Keratinocyte (primary cell): Measurements from ENCODE around the gene NIBAN1. TPM values are rescaled to one million over a fixed set of nuclear protein-coding genes. Genes with fewer than 3 reads are reported as not detected.
A peak's percentile ranks its signal among the peaks of the same experiment; 100 is the strongest.

Experiments used
- DNase-seq: peaks from one replicate; pipeline ENCODE4 v3.0.0-alpha.2; 2011; ENCODE audit warnings: low read depth, missing footprints, low spot score
- FAIRE-seq: peaks from 2 replicates; lab custom pipeline; 2011; peaks lifted over from hg19 to GRCh38; lab: Jason Lieb, UNC
- H2AFZ ChIP-seq: 2 replicates; pipeline ENCODE4 v1.6.0; 2012; ENCODE audit warnings: low read length, control low read depth, inconsistent platforms; ENCODE audit not compliant: control insufficient read depth
- H3K27ac ChIP-seq: 2 replicates; pipeline ENCODE4 v1.5.1; 2011; ENCODE audit warnings: low read length; ENCODE audit not compliant: control insufficient read depth, insufficient read depth
- H3K27me3 ChIP-seq: 3 replicates; pipeline ENCODE4 v1.6.0; 2011; ENCODE audit warnings: low read length; ENCODE audit not compliant: control insufficient read depth, insufficient read depth; ENCODE audit errors: extremely low read depth
- H3K36me3 ChIP-seq, 2 experiments: 2 replicates in 1 of 2; 3 replicates in 1 of 2; pipeline ENCODE4 v1.5.1; 2011; ENCODE audit warnings: low read length in 2 of 2, mild to moderate bottlenecking in 1 of 2; ENCODE audit not compliant: control insufficient read depth in 2 of 2, insufficient read depth in 2 of 2; ENCODE audit errors: extremely low read depth in 1 of 2
- H3K4me1 ChIP-seq: 3 replicates; pipeline ENCODE4 v1.5.1; 2011; ENCODE audit warnings: low read length; ENCODE audit not compliant: control insufficient read depth, insufficient read depth; ENCODE audit errors: extremely low read depth
- H3K4me2 ChIP-seq: 3 replicates; pipeline ENCODE4 v1.6.0; 2011; ENCODE audit warnings: low read depth, low read length; ENCODE audit not compliant: control insufficient read depth, insufficient read depth; ENCODE audit errors: extremely low read depth
- H3K4me3 ChIP-seq, 3 experiments: fragments of 200-600 bp in 1 of 3; sonication (generic) in 1 of 3; 2 replicates in 2 of 3; 3 replicates in 1 of 3; pipeline ENCODE4 v1.5.1; 2011 to 2016; ENCODE audit warnings: low read length in 3 of 3, mild to moderate bottlenecking in 3 of 3, control low read depth in 2 of 3, inconsistent platforms in 1 of 3, low read depth in 1 of 3, mixed read lengths in 1 of 3, mixed run types in 1 of 3, moderate library complexity in 1 of 3; ENCODE audit not compliant: control insufficient read depth in 2 of 3, insufficient read depth in 2 of 3; ENCODE audit errors: extremely low read depth in 1 of 3
- H3K79me2 ChIP-seq: 2 replicates; pipeline ENCODE4 v1.6.0; 2012; ENCODE audit warnings: low read length; ENCODE audit not compliant: control insufficient read depth, insufficient read depth
- H3K9ac ChIP-seq: 3 replicates; pipeline ENCODE4 v1.6.0; 2011; ENCODE audit warnings: low read length; ENCODE audit not compliant: control insufficient read depth, insufficient read depth; ENCODE audit errors: extremely low read depth
- H3K9me1 ChIP-seq: 3 replicates; pipeline ENCODE4 v1.6.0; 2011; ENCODE audit warnings: low read length; ENCODE audit not compliant: control insufficient read depth, insufficient read depth; ENCODE audit errors: extremely low read depth
- H3K9me3 ChIP-seq: 2 replicates; pipeline ENCODE4 v1.5.1; 2012; ENCODE audit warnings: low read depth, low read length; ENCODE audit not compliant: control insufficient read depth
- H4K20me1 ChIP-seq: 3 replicates; pipeline ENCODE4 v1.6.0; 2011; ENCODE audit warnings: low read length; ENCODE audit not compliant: control insufficient read depth, insufficient read depth; ENCODE audit errors: extremely low read depth
- EZH2 ChIP-seq: IDR thresholded peaks from one replicate; pipeline ENCODE4 v1.6.1; 2012; ENCODE audit warnings: inconsistent platforms, mild to moderate bottlenecking, low read length, moderate library complexity
- dilution Hi-C: fragments of 300-500 bp; cut with MboI; formaldehyde crosslinking; loops from one replicate; pipeline ENCODE4 v1.7.0; 2020; ENCODE audit warnings: low sequenced_read_pairs; ENCODE audit not compliant: extremely low pct_ligation_motif_present
- polyA minus RNA-seq, 3 experiments: library from RNA; depleted of rRNA, polyadenylated mRNA; stranded (reverse); fragments of >200 nt; gene quantifications; 1 replicate in 1 of 3; 2 replicates in 1 of 3; 3 replicates in 1 of 3; pipeline ENCODE4 v1.2.3, GENCODE V29; 2011
- polyA plus RNA-seq, 5 experiments: library from polyadenylated mRNA; depleted of rRNA in 3 of 5; stranded (reverse) in 3 of 5; stranded (forward) in 1 of 5; unstranded in 1 of 5; fragments of >200 nt; gene quantifications; 1 replicate in 1 of 5; 2 replicates in 3 of 5; 3 replicates in 1 of 5; pipeline versions ENCODE4 v1.2.1 to v1.2.3, GENCODE V29; 2011 to 2012; ENCODE audit warnings: missing spikeins in 2 of 5, low read depth in 1 of 5, low replicate concordance in 1 of 5
- TF ChIP-seq, protein P1 (sequence below), 3 experiments: IDR thresholded peaks in 1 of 3; conservative IDR thresholded peaks in 1 of 3; optimal IDR thresholded peaks in 1 of 3; 2 replicates in 2 of 3; 3 replicates in 1 of 3; pipeline versions ENCODE3 to v1.5.1; 2011; ENCODE audit warnings: low read length in 3 of 3, mild to moderate bottlenecking in 3 of 3, moderate library complexity in 2 of 3, control low read depth in 1 of 3, inconsistent platforms in 1 of 3; ENCODE audit not compliant: insufficient read depth in 2 of 3; ENCODE audit errors: extremely low read depth in 1 of 3

The NIBAN1 gene, protein sequence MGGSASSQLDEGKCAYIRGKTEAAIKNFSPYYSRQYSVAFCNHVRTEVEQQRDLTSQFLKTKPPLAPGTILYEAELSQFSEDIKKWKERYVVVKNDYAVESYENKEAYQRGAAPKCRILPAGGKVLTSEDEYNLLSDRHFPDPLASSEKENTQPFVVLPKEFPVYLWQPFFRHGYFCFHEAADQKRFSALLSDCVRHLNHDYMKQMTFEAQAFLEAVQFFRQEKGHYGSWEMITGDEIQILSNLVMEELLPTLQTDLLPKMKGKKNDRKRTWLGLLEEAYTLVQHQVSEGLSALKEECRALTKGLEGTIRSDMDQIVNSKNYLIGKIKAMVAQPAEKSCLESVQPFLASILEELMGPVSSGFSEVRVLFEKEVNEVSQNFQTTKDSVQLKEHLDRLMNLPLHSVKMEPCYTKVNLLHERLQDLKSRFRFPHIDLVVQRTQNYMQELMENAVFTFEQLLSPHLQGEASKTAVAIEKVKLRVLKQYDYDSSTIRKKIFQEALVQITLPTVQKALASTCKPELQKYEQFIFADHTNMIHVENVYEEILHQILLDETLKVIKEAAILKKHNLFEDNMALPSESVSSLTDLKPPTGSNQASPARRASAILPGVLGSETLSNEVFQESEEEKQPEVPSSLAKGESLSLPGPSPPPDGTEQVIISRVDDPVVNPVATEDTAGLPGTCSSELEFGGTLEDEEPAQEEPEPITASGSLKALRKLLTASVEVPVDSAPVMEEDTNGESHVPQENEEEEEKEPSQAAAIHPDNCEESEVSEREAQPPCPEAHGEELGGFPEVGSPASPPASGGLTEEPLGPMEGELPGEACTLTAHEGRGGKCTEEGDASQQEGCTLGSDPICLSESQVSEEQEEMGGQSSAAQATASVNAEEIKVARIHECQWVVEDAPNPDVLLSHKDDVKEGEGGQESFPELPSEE
- polyA plus RNA-seq, result 6.6 to 10.6 TPM (median 7.6 TPM) in 3 replicates
- 14.5 TPM for polyA plus RNA-seq (2011; ENCODE audit: low read depth)
- 3.9 and 5.7 TPM in 2 replicates for polyA plus RNA-seq (2011; cell fraction: cytosol; rRNA removed)
- polyA plus RNA-seq (2011; cell fraction: nucleus; rRNA removed), result 11.3 and 11.6 TPM in 2 replicates
- polyA plus RNA-seq (2012; ENCODE audit: low replicate concordance), result 9.9 and 18.8 TPM in 2 replicates
- polyA minus RNA-seq, result 8.1 to 17.3 TPM (median 8.8 TPM) in 3 replicates
- polyA minus RNA-seq (2011; cell fraction: cytosol; rRNA and poly(A)+ RNA removed), result 5.4 TPM
- 10.4 and 18.2 TPM in 2 replicates for polyA minus RNA-seq (2011; cell fraction: nucleus; rRNA and poly(A)+ RNA removed)

DNA sequence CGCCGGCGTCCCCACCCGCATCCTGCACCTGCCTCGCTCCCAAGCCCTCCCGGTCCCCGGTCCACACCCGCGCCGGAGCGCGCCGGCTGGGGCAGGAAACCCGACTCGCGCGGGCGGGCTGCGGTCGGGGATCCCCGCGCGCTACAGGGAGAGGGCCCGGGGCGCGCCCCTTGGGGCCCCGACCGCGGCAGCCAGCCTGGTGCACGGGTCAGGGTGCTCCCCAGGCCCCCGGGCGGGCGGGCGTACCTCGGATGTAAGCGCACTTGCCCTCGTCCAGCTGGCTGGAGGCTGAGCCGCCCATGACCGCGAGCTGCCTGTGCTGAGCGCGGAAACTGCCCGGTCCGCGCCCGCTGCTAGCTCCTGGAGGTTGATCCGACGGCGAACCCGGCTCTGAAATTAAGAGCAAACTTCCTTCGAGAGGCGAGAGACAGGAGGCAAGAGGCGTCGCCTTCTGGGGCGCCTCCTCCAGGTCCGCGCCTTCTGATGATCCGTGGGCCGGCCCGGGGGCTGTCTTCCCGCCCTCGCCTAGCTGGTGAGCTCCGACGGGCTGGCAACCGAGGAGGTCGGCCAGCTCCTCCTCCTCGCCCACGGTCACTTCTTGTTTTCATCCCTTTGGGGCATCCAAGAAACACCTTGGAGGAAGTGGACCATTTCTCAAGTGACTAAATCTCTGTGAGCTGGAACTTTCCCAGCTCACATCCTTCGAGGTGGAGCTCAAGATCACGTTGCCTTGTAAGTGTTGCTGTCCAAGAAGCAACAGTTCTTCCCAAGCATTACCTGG lies at the start of gene NIBAN1:
Gene NIBAN1 (minus strand): TSS at position 453 of the 781 bp plus-strand sequence. CDS start 152 bp downstream, at position 301.
- DNase-seq (no peak), FAIRE-seq (peak; percentile 36)
- H3K9me1 ChIP-seq, result no peaks in the 10 kb centered on the region
- H3K27me3 ChIP-seq, result no peaks in the 10 kb centered on the region
- peak within 1 kb of the TSS; percentile 81 for H3K4me2 ChIP-seq
- H4K20me1 ChIP-seq, result no peaks in the 10 kb centered on the region
- H3K4me1 ChIP-seq, result peaks cover 33% of the 10 kb centered on the region
- peak within 1 kb of the TSS; percentile 78 for H3K9ac ChIP-seq
- H2AFZ ChIP-seq, result peak within 1 kb of the TSS; percentile 79
- no peaks in the 10 kb centered on the region for H3K9me3 ChIP-seq
- peak within 1 kb of the TSS; percentile 52 to 67 (median 54) for H3K4me3 ChIP-seq
- dilution Hi-C loops, result no loop called here
- TF ChIP-seq, protein P1, sequence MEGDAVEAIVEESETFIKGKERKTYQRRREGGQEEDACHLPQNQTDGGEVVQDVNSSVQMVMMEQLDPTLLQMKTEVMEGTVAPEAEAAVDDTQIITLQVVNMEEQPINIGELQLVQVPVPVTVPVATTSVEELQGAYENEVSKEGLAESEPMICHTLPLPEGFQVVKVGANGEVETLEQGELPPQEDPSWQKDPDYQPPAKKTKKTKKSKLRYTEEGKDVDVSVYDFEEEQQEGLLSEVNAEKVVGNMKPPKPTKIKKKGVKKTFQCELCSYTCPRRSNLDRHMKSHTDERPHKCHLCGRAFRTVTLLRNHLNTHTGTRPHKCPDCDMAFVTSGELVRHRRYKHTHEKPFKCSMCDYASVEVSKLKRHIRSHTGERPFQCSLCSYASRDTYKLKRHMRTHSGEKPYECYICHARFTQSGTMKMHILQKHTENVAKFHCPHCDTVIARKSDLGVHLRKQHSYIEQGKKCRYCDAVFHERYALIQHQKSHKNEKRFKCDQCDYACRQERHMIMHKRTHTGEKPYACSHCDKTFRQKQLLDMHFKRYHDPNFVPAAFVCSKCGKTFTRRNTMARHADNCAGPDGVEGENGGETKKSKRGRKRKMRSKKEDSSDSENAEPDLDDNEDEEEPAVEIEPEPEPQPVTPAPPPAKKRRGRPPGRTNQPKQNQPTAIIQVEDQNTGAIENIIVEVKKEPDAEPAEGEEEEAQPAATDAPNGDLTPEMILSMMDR (optimal IDR thresholded peaks at IDR 0.05 in 1 of 3, IDR thresholded peaks at IDR 0.05 in 1 of 3, conservative IDR thresholded peaks at IDR 0.05 in 1 of 3; ENCODE audit: extremely low read depth in 1 of 3, insufficient read depth in 2 of 3, low read length in 3 of 3), result no peak
- TF ChIP-seq EZH2, result no peak
- H3K27ac ChIP-seq, result peak within 1 kb of the TSS; percentile 81
- no peaks in the 10 kb centered on the region for H3K79me2 ChIP-seq
- no peaks in the 10 kb centered on the region for H3K36me3 ChIP-seq

DNA sequence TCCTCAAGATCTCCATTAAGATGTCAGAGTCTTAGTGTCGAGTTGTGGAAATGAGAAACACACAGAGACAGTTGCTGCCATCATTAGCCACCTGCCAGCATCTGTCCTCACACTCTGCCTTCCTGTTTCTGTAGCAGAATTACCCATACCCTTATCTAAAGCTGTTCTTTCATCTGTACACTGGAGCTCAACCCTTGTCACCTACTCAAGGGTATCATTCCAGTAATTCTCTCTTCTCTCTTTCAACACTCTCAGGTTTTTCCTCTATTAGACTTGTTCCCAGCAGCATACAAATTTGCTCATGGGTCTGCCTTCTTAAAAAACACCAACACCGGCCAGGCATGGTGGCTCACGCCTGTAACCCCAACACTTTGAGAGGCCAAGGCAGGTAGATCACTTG lies 43.7 kb upstream of the NIBAN1 start:
- no peak overlapping the region for H3K4me3 ChIP-seq
- no peak for TF ChIP-seq EZH2
- TF ChIP-seq, protein P1 (optimal IDR thresholded peaks at IDR 0.05 in 1 of 3, IDR thresholded peaks at IDR 0.05 in 1 of 3, conservative IDR thresholded peaks at IDR 0.05 in 1 of 3; ENCODE audit: extremely low read depth in 1 of 3, insufficient read depth in 2 of 3, low read length in 3 of 3), result no peak
- no peaks in the 10 kb centered on the region for H3K9me3 ChIP-seq
- DNase-seq, result no peak
- H3K79me2 ChIP-seq, result no peaks in the 10 kb centered on the region
- no peaks in the 10 kb centered on the region for H4K20me1 ChIP-seq
- H3K27me3 ChIP-seq, result no peaks in the 10 kb centered on the region
- no peak for FAIRE-seq
- no peaks in the 10 kb centered on the region for H3K36me3 ChIP-seq
- no peaks in the 10 kb centered on the region for H3K9me1 ChIP-seq
- dilution Hi-C loops, result no loop called here
- no peak overlapping the region for H2AFZ ChIP-seq
- H3K4me2 ChIP-seq, result no peak overlapping the region
- no peak overlapping the region for H3K27ac ChIP-seq
- no peak overlapping the region for H3K9ac ChIP-seq
- H3K4me1 ChIP-seq, result peaks cover 11% of the 10 kb centered on the region
